ENCODE results near the gene LAMA5.

LAMA5 gene

GRCh38 chr20:62262064-62262463 lies 105.0 kb downstream of the LAMA5 start:
- DNase-seq (ENCODE audit: low read depth): no peak

DNA sequence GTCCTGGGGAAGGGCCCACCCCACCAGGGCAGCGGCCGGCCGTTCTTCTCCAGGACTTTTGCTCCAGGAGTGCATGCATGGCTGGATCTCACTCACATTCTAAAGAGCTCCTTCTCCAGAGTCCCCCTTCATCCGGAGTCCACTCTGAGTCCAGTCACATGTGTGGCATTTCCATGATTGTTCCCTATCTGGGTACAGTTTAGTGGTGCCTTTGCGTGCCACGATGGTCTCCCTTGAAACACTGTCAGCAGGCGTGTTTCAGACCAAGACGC lies 107.9 kb downstream of the LAMA5 start:
- no peak for DNase-seq (ENCODE audit: low read depth)
- no peak overlapping the region for H3K4me3 ChIP-seq (ENCODE audit: low read depth, low read length)

More at GRCh38 chr20:62262064-62262463, 105.0 kb downstream of the LAMA5 start:
- H3K4me3 ChIP-seq (ENCODE audit: low read depth, low read length): no peak overlapping the region
